ENCODE data around the gene FAM163A. TPM values are rescaled to one million over a fixed set of nuclear protein-coding genes. Genes with fewer than 3 reads are reported as not detected.

The FAM163A gene
- polyA plus RNA-seq, 6 donors from 2014 or later = not detected

GRCh38 chr1:179761296-179761695, 18.2 kb downstream of the FAM163A start:
- H3K4me1 Mint-ChIP-seq = no peaks in the 10 kb centered on the region
- H3K36me3 Mint-ChIP-seq = no peaks in the 10 kb centered on the region
- no peak overlapping the region for H3K27ac Mint-ChIP-seq
- H3K4me3 Mint-ChIP-seq = no peak overlapping the region
- peaks cover 4 to 23% (median 8%) of the 10 kb centered on the region in 3 donors for H3K27me3 Mint-ChIP-seq
- DNase-seq = no peak
- no peaks in the 10 kb centered on the region for H3K9me3 Mint-ChIP-seq
- no peak for ATAC-seq (ENCODE audit: low read depth in 2 of 2)

DNA sequence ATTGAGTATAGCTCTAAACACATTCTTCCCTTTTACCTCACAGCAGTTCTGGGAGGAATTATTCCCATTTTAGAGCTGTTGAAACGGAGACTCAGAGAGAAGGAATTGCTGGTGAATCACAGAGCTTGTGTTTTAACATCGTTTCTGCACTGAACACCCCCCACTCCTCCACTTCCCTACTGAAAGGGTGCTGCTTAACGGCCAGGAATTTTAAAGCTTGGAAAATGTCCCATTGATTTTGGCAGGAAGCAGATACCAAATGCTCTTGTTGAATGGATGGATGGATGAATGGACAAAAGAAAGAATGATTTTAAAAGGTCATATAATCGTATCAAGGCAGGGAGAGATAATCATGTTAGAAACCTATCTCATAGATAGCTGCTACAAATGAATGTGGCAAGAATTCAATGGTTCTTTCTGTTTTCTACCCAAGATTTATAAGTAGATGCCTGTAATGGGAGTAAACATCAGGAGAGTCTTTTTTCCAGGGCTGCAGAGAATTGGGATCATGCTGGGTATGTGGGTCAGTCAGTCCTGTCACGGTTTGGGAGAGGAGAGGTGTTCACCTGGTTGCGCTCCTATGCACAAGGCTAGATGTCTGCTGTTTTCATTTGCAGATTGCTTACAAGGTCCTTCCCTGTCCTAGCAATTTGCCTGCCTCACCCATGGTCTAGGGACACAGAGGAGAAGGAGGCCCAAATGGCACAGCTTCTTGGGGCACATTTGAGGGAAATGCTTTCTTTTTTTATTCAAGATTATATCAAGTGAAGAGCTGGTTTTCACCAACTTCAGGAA, 19.0 kb downstream of the FAM163A start:
- Mint-ChIP-seq H3K36me3 (no peaks in the 10 kb centered on the region), H3K27ac (no peak overlapping the region), H3K27me3 (peaks cover 4 to 23% (median 11%) of the 10 kb centered on the region in 3 donors), H3K9me3 (no peaks in the 10 kb centered on the region), H3K4me3 (no peak overlapping the region), H3K4me1 (no peaks in the 10 kb centered on the region)
- ATAC-seq (ENCODE audit: low read depth in 2 of 2) (no peak), DNase-seq (no peak)

DNA sequence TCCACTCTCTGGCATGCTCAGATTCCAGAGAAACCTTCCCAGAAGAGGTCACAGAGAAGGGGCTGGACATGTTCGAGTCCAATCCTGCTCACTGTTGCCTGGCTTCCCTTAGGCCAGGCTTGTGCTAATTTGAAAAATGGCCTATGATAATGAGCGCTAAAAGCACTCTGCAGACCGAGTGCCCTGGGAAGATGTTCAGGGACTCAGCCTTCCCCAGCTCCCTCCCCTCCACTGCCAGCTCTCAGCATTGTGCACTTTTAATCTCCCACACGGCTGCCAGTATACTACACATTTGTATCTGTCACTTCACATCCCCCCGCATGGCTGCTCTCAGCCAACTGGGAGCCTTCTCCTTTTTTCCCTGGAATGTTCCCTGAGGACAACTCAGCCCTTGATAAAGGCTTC, 24.1 kb downstream of the FAM163A start:
- H3K4me3 Mint-ChIP-seq = no peak overlapping the region
- peaks cover 7 to 37% (median 20%) of the 10 kb centered on the region in 3 donors for H3K27me3 Mint-ChIP-seq
- DNase-seq (no peak), ATAC-seq (ENCODE audit: low read depth in 2 of 2) (no peak)
- no peak overlapping the region for H3K27ac Mint-ChIP-seq
- peaks cover under 1 to 20% (median 13%) of the 10 kb centered on the region in 7 donors for H3K9me3 Mint-ChIP-seq
- H3K4me1 Mint-ChIP-seq = no peaks in the 10 kb centered on the region
- H3K36me3 Mint-ChIP-seq = peaks cover 5 to 11% of the 10 kb centered on the region in 2 donors

GRCh38 chr1:179767996-179768395, 24.9 kb downstream of the FAM163A start:
- no peak overlapping the region for H3K27ac Mint-ChIP-seq
- no peaks in the 10 kb centered on the region for H3K4me1 Mint-ChIP-seq
- H3K4me3 Mint-ChIP-seq = no peak overlapping the region
- peaks cover 5 to 18% of the 10 kb centered on the region in 2 donors for H3K36me3 Mint-ChIP-seq
- ATAC-seq (ENCODE audit: low read depth in 2 of 2) (no peak), DNase-seq (no peak)
- peaks cover 2 to 28% (median 15%) of the 10 kb centered on the region in 7 donors for H3K9me3 Mint-ChIP-seq
- peaks cover 8 to 41% (median 23%) of the 10 kb centered on the region in 3 donors for H3K27me3 Mint-ChIP-seq

- Mint-ChIP-seq H3K4me3 (no peak overlapping the region), H3K36me3 (peaks cover 5 to 18% of the 10 kb centered on the region in 2 donors), H3K27ac (no peak overlapping the region), H3K27me3 (peaks cover 12 to 36% (median 23%) of the 10 kb centered on the region in 3 donors), H3K4me1 (no peaks in the 10 kb centered on the region), H3K9me3 (peaks cover 2 to 34% (median 15%) of the 10 kb centered on the region in 7 donors)
- DNase-seq (no peak), ATAC-seq (ENCODE audit: low read depth in 2 of 2) (no peak)
Observed at GRCh38 chr1:179770887-179771502, 27.9 kb downstream of the FAM163A start.

GRCh38 chr1:179773264-179773663, 30.2 kb downstream of the FAM163A start:
- H3K4me1 Mint-ChIP-seq = no peaks in the 10 kb centered on the region
- DNase-seq (no peak), ATAC-seq (ENCODE audit: low read depth in 2 of 2) (no peak)
- peaks cover 2 to 28% (median 15%) of the 10 kb centered on the region in 7 donors for H3K9me3 Mint-ChIP-seq
- H3K27me3 Mint-ChIP-seq = peaks cover 18 to 45% (median 26%) of the 10 kb centered on the region in 3 donors
- H3K36me3 Mint-ChIP-seq = peaks cover 5 to 18% of the 10 kb centered on the region in 2 donors
- H3K27ac Mint-ChIP-seq = no peak overlapping the region
- no peak overlapping the region for H3K4me3 Mint-ChIP-seq

- Mint-ChIP-seq H3K27me3 (peaks cover 22 to 50% (median 33%) of the 10 kb centered on the region in 3 donors), H3K27ac (no peak overlapping the region), H3K4me3 (no peak overlapping the region), H3K36me3 (peaks cover 5 to 18% of the 10 kb centered on the region in 2 donors), H3K4me1 (no peaks in the 10 kb centered on the region), H3K9me3 (peaks cover 2 to 24% (median 15%) of the 10 kb centered on the region in 7 donors)
- no peak for DNase-seq
- ATAC-seq (ENCODE audit: low read depth in 2 of 2) = no peak
Observed at GRCh38 chr1:179774000-179774399, 30.9 kb downstream of the FAM163A start.

DNA sequence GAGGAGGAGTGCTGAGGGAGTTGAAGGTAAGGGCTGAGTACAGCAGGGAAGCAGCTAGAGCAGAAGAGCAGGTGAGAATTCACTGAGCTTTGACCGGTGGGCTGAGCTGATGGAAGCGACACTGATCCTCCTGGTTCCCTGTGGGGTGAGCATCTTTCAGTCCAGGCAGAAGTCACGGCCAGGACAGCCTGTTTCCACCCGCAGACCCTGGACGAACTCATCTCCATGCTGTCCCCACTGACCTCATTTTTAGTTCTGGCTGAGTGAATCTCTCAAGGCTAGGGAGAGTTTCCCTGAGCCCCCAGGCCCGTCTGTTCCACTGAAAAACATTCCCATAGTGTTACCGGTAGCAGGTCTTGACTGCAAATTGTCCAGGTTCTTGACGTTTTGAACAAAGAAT, 31.5 kb downstream of the FAM163A start:
- DNase-seq (no peak), ATAC-seq (ENCODE audit: low read depth in 2 of 2) (no peak)
- no peak overlapping the region for H3K27ac Mint-ChIP-seq
- no peaks in the 10 kb centered on the region for H3K4me1 Mint-ChIP-seq
- peaks cover 5 to 18% of the 10 kb centered on the region in 2 donors for H3K36me3 Mint-ChIP-seq
- no peak overlapping the region for H3K4me3 Mint-ChIP-seq
- H3K9me3 Mint-ChIP-seq = peaks cover 2 to 24% (median 15%) of the 10 kb centered on the region in 7 donors
- H3K27me3 Mint-ChIP-seq = peaks cover 22 to 50% (median 33%) of the 10 kb centered on the region in 3 donors

DNA sequence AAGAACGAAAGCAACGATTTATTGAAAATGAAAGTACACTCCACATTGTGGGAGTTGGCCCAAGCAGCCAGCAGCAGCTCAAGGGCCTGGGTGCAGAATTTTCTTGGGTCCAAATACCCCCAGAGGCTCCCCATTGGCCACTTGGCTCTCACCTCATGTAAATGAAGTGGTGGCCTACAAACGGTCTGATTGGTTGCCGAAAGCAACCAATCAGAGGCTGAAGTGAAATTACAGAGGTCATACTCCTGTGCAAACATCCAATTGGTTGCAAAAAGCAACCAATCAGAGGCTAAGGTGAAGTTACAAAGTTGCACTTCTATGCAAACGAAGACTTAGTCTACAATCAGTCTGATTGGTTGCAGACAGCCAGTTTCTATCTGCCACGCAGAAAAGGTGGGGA, 31.9 kb downstream of the FAM163A start:
- H3K27ac Mint-ChIP-seq = no peak overlapping the region
- H3K36me3 Mint-ChIP-seq = peaks cover 3 to 18% of the 10 kb centered on the region in 2 donors
- ATAC-seq (ENCODE audit: low read depth in 2 of 2) = no peak
- peaks cover 22 to 48% (median 33%) of the 10 kb centered on the region in 3 donors for H3K27me3 Mint-ChIP-seq
- no peaks in the 10 kb centered on the region for H3K4me1 Mint-ChIP-seq
- H3K4me3 Mint-ChIP-seq = no peak overlapping the region
- DNase-seq = no peak
- H3K9me3 Mint-ChIP-seq = peaks cover 2 to 23% (median 15%) of the 10 kb centered on the region in 7 donors

DNA sequence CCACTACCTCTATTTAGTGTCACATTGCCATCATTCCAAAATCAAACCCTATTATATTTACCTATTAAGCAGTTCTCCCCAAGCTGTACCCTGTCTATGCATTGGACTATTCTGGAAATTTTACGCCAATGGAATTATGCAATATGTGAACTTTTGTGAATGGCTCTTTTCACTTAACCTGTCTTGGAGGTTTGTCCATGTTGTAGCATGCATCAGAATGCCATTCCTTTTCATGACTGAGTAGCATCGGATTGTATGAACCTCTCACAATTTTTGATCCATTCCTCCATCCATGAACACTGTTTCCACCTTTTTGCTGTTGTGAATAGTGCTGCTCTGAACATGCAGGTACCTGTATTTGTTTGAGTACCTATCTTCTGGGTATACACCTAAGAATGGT, 33.7 kb downstream of the FAM163A start:
- H3K36me3 Mint-ChIP-seq = peaks cover 0 to 11% of the 10 kb centered on the region in 2 donors
- peaks cover 2 to 17% (median 11%) of the 10 kb centered on the region in 7 donors for H3K9me3 Mint-ChIP-seq
- no peak overlapping the region for H3K27ac Mint-ChIP-seq
- DNase-seq (no peak), ATAC-seq (ENCODE audit: low read depth in 2 of 2) (no peak)
- no peak overlapping the region for H3K4me3 Mint-ChIP-seq
- no peaks in the 10 kb centered on the region for H3K4me1 Mint-ChIP-seq
- H3K27me3 Mint-ChIP-seq = peaks cover 18 to 33% (median 25%) of the 10 kb centered on the region in 3 donors

DNA sequence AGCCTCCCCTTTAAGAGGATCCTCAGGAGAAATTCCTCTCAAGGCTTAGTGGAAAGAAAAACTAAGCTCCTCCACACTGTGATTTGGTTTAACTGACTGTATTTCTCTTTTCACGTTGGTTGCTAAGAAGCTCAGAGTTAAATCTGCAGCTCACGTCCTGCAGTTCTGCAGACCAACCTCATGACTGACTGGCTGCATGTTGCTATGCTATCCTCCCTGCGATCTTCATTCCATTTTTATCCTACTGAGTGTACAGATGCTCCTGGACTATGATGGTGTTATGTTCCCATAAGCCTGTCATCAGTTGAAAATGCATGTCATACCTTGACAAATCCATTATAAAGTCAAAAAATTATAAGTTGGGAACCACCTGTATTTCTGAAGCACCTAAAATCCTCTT, 34.6 kb downstream of the FAM163A start:
- no peak for ATAC-seq (ENCODE audit: low read depth in 2 of 2)
- Mint-ChIP-seq H3K27ac (no peak overlapping the region), H3K4me1 (no peaks in the 10 kb centered on the region), H3K36me3 (peaks cover 0 to 2% of the 10 kb centered on the region in 2 donors), H3K27me3 (peaks cover 18 to 32% (median 19%) of the 10 kb centered on the region in 3 donors), H3K9me3 (peaks cover 0 to 10% (median 6%) of the 10 kb centered on the region in 7 donors), H3K4me3 (no peak overlapping the region)
- no peak for DNase-seq

DNA sequence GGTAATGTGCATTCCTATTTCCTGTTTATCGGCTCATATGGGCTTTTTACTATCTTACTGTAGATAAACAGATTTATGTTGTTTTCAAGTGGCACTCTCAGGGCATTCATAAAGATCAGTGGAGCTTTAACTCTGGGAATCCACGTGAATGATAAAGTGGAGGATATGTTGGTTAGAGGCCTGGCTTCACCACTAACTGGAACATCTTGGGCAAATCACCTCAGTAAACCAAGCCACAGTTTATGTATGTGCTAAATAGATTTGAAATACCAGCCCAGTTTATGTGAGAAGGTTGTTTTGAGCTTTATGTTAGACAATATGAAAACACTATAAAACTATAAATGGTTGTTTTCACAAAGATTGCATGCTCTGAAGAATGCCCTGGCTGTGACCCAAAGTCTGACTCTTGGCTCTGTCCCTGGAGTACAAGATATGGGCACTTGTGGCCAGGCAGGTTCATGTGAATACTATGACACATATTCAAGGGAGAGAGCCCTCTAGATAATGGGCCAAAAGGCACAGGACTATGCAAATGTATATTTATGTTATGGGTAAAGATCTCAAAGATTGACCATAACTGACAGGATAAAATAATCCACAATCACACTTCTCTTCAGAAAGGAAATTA, 36.7 kb downstream of the FAM163A start:
- H3K27me3 Mint-ChIP-seq = peaks cover 14 to 32% (median 24%) of the 10 kb centered on the region in 3 donors
- no peaks in the 10 kb centered on the region for H3K4me1 Mint-ChIP-seq
- ATAC-seq (ENCODE audit: low read depth in 2 of 2) (no peak), DNase-seq (no peak)
- H3K27ac Mint-ChIP-seq = no peak overlapping the region
- H3K9me3 Mint-ChIP-seq = peaks cover 0 to under 1% (median 0%) of the 10 kb centered on the region in 7 donors
- H3K36me3 Mint-ChIP-seq = no peaks in the 10 kb centered on the region
- H3K4me3 Mint-ChIP-seq = no peak overlapping the region

GRCh38 chr1:179781962-179782361, 38.9 kb downstream of the FAM163A start:
- H3K4me1 Mint-ChIP-seq = no peaks in the 10 kb centered on the region
- no peak for DNase-seq
- peaks cover 23 to 42% (median 31%) of the 10 kb centered on the region in 3 donors for H3K27me3 Mint-ChIP-seq
- no peaks in the 10 kb centered on the region for H3K9me3 Mint-ChIP-seq
- peak overlapping the region in 2 of 8 donors; percentile 22 to 31 for H3K4me3 Mint-ChIP-seq
- H3K36me3 Mint-ChIP-seq = no peaks in the 10 kb centered on the region
- no peak for ATAC-seq (ENCODE audit: low read depth in 2 of 2)
- H3K27ac Mint-ChIP-seq = peak overlapping the region in 1 of 6 donors; percentile 36

Data from naive B cell (primary cell).